ENCODE measurements around the gene RGS3.

RGS3 gene

DNA sequence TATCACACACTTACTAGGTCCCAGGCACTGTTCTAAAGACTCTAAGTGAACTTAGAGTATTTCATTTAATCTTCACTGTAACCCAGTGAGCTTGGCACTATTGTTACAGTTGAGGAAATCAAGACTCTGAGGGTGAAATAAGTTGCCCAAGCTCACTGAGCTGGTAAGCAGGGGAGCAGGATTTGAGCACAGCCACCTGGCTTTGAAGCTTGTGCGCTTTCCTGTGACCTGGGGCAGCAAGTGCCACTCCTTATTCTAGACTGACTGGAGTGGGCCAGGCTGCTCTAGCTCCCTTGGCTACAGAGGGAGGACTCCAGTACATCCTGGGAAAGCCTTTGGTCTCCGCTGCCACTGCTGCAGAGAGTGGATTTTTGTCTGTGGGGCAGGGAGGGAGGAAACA is 50.0 kb downstream of the RGS3 start:
- DNase-seq: no peak

DNA sequence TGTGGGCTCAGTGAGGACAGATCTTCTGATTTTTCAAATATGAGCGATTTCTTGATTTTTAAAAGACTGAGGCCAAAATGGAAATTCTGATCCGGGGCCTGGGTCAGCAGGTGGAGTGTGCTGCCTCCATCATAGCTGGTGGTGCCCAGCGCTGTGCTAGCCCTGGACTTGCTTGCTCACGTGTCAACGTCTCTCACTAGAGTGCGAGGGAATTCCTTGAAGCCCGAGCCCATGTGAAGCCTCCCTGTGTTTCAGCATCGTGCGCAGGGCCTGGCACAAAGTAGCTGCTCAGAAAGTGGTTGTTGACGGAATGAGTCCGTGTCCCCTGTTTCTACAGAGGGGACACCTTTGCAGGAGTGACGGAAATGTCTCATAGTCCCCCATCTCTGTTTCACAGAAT is 50.5 kb downstream of the RGS3 start:
- DNase-seq: no peak

DNA sequence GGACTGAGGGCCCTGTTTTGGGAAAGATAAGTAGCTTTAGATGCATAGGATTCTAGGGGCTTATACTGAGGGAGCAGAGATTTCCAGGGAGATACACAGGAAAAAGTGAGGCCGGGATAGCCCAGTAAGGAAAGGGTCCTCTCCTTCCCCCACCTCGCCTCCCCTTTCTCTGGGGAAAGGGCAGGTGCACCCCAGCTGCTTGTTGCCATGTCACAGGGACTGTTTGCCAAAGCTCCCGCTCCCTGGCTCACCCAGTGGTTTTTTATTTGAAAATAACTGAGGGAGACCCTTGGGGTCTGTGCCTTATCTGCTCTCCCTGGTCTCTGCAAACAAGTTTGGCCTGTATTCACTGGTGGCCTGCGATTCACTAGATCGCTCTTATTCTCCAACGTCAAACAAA is 51.2 kb downstream of the RGS3 start:
- no peak for DNase-seq

DNA sequence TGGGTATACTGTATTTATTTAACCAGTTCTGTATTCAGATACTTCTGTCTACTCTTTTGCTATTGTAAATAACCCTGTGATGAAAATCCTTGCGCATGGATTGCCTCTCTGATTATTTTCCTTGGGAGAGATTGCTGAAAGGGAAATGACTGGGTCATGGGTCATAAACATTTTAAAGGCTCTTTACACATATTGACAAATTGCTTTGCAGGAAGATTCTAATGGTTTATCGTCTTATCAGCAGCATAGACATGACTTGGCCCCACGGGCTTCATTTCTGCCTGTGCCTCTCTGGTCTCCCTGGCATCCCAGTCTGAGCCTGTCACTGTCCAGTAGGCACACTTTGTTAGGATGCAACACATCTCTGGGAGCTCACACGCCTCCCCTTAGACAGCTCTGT is 52.3 kb downstream of the RGS3 start:
- no peak for DNase-seq

DNA sequence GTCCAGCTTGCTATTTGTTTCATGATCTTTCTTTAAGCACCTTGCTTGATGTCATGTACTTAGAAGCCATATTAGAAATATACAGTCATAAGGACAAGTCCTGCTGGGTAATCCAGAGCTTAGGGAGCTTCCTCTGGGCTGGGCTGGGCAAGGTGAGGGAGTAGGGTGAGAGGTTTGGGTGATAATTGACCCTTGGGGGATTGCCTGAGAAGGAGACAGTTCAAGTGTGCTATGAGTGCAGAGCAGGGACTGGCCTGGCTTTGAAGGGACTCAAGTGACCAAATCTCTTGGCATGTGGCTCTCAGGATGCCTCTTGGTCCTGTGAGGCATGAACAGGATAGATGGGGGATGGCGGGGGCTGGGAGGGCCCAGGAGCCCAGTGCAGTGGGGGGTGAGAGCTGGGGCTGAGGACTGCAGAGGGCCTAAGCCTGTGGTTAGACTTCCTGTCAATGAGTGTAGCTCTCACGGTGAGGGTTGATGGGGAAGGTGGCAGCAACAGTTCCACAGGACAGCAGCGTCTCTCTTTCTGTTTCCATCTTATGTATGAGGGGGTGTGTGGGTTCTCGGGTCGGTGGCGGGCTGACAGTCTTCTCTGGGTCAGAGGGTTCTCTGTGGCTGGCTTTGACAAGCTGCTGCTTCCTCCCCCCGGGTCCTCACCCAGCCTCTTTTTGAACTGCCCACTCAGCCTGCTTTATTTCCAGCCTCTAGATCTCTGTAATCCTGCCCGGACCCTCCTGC is 53.5 kb downstream of the RGS3 start:
- peak; percentile 67 for DNase-seq

DNA sequence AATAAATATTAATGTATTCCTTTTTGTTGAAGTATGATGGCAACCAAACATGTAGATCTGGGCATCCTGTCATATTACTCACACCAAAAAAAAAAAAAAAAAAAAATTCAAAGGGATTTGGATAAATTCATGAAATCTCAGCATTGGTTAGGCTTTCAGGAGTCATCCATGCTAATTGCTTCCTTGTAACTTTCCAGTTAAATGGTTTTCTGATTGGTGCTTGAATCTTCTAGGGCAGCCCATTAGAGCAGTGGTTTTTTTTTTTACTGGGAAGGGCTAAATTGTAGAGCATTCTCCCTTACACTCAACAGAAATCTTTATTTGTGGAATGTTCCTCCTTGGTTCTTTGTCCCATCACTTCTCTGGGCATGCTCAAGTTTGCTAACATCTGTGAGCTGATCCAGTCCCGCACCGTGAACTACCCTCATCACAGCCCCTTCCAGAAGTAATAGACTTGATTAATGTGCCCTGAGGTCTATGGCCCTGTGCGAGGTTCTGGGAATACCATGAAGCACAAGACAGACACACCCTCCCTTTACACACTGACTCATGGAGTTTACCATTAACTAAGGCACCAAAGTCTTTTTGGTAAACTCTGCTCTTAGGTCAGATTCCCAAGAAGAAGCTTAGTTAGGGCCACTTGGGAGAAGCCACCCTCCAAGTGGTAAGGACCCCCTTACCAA is 56.0 kb downstream of the RGS3 start:
- peak; percentile 31 for DNase-seq

DNA sequence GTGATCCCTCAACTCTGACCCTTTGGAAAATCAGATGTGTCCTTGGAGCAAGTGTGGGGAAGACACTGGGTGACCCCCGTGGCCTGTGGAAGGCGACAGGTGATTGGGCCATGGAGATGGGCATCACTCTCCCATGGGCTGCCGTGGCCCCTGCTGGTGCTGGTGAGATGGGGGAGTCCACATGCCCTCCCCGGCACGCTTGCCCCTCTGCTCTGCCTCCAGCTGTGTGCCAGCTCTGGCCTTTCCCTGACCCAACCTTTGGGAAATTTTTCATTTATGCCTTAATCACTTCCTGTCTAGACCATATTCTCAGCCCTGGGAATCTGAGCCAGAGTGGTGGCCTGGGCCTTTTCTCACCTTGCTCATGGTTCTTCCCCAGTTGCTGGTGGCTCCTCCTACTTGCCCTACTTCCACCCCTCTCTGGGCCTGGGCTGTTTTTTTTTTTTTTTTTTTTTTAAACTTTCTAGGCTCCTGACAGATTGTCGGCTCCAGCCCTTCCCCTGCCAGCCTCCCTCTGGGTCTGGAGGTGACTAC is 56.6 kb downstream of the RGS3 start:
- peak; percentile 60 for DNase-seq

DNA sequence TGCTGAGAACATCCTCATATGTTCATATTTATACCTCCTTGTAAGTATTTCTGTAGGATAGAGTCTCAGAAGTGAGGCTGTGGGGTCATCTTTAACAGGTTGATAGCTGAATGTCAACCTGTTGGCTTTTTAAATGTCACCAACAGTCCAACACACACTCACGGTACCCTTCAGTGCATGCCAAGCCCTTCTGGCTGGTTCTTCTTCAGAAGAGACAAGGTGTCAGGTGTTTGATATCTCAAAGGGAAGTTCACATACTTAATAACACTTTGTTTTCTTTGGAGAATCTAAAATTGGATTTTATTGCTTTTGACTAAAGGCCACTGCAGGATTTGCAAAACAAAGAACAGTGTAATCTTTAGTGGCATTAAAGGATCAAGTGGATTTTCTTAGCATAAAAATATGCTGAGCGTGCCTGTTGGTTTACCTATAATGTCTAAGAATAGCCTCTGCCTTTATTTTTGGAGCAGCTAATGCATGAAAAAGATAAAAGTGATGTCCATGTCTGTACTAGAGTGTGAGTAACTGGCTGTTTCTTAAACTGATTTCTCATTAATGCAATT is 58.2 kb downstream of the RGS3 start:
- no peak for DNase-seq

DNA sequence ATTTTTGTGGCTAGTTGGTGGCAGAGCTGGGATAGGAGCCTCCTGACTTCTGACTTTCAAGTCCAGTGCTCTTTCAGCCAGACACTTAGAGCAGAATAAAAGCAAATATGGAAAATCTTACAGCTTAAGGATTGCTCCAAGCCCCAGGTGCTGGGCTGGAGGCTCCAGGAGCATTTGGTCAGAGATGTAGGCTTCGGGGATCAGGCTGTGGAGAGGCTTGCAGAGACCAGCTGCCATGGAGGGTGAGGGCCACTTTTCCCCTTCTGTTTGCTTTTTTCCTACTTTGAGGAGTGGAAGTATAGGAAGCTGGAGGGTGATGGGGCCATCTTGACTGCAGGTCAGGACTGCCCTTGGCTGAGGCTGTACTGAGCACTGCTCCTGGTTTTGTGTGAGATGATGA is 58.9 kb downstream of the RGS3 start:
- no peak for DNase-seq

DNA sequence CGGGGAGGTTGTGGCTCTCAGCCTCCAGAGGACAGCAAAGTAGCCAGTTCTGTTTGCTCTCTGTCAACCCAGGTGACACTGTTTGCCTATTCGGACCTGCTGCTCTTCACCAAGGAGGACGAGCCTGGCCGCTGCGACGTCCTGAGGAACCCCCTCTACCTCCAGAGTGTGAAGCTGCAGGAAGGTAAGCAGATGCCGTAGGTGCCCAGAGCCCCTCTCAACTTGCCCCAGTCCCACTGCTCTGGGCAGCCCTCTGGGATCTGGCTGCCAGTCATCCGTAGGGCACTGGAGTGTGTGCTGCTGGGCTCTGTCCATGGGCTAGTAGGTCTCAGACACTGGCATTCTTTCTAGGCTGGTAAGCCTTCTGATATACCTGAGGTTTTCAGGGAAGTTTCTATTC is 59.3 kb downstream of the RGS3 start:
- DNase-seq: no peak

DNA sequence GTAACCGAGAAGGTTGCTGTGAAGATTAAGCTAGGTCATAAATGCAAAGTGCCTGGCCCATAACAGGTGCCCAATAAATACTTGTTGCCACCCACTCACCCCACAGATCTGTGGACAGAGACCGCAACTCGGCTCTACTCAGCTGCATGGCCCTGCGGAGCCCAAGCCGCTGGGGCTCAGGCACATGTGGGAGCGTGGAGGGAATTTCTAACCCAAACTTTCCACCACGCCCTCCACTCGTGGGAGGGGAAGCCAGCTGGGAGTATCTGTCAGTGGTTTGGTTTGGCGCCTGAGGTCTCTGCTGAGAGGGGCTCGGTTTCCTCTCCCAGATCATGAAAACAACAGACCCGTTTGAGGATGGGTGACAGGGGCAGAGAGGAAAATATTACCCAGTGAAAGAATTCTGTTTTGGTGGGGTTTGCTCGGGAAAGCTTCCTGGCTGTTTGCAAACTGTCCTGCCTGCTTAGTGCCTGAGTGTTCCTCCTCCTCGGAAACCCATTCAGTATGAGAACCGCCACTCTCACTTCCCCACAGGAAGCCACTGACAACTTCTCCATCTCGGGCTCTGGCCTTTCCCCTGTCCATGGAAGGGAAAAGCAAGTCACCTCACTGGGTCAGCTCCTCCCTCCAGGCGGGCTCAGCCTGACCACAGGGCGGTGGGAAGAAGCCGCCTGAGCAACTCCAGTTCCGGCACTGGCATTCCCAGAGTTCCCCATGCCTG is 60.1 kb downstream of the RGS3 start:
- DNase-seq: no peak

DNA sequence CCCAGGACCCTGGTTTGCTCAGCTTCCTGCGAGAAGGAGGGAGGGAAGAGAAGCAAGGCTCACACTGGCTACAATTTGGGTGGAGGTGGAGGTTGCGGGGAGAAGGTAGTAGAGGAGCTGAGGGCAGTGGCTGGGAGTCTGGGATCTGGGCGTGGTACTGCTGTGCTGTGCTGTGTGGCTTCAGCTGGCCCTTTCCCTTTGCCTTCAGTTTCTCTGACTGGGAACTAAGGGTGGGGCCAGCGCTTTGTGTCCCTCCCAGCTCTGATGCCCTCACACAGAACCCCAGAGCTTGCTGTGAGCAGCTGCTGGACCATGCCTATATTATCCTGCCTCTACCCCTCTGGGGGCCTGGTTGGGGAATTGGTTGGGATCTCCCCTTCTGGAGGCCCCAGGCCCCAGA is 60.9 kb downstream of the RGS3 start:
- no peak for DNase-seq

DNA sequence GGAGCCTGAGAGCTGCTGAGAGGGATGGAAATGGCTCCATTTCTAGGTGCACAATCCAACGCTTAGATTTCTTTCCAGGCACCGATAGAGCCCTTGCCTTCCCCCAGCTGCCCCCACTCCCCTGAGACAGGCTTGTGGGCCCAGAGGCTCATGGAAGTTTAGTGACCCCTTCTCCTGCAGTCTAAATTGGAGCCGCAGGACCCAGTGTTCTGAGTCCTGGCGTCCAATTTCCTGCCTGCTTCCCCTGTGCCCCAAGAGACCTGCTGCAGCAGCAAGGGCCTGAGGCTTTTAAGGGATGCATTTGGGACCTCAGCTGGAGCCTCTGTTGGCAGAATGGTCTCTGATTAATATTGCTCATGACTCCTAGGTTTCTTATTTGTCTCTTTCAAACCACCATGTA is 61.7 kb downstream of the RGS3 start:
- no peak for DNase-seq

DNA sequence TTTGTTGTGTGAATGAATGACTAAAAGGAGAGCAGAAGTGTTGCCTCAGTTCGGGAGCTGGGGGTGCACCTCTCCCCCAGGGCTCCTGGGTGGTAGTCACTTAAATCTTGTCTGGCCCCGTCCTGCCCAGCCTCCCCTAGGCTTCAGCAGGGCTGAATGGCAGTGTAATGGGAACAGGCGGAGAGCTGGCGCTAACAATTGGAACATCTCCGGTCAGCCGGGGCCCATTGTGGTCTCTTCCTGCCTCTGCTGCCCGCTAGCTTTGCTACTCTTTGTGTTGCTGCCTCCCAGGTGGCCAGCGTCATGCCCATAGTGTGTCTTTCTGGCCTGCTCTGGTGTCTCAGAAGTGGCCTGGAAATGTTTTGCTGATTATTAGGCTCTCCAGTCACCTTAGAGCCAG is 62.3 kb downstream of the RGS3 start:
- DNase-seq: no peak

DNA sequence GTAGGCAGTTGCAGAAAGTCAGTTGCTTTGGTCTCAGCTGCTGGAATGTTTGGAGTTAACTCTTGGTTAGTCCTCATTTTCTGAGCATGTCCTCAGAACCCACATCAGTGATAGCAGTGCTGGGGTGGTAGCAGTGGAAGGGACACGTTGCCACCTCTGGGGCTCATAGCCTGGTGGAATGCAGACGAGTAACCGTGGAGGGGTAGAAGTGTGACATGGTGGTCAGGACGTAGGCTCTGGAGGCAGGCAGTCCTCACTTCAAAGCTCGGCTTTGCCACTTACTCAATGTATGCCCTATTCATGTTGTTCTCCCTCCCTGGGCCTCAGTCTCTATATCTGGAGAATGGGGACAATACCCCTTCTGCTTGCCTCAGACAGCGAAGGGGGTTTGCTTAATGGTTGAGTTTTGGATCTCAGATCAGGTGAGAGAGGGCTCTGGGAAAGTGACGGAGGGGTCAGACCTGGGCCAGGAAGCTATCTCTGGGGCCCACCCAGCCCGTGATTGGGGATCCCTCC is 62.8 kb downstream of the RGS3 start:
- no peak for DNase-seq

DNA sequence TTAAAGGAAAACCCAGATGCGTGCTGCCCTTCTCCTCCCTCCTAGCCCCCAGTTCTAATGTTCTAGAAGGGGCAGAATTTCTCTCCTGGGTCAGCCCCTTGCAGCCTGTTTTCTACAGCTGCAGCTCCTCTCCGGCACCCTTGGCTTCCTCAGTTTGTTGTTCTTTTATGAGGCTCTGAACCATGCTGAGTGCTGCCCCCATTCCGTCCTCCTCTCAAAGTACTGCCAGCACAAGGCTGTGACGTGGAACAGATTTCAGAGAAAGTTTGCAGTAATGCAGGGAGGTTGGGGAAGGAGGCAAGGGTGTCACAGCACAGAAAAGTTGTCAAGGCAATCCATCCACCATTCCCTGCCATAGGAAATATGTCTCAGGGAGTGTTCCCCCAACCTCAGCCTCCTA is 63.3 kb downstream of the RGS3 start:
- DNase-seq: no peak

DNA sequence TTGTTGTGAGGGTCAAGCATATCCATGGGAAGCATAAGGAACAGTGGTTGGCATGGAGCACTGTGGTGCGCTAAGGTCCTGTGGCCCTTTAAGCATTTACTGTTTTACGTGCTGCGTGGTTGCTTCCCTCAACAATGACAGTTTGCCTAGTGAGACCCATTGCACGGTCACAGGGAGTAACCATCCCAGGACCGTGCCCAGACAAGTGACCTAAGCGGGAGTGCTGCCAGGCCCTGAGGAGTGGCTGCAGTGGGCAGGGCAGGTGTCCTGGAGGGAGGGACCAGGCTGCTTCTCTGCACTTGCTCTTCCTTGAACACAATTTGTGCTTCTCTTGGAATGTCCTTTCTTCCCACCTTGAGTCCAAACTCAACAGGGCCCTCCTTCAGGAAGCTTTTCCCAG is 64.6 kb downstream of the RGS3 start:
- no peak for DNase-seq

DNA sequence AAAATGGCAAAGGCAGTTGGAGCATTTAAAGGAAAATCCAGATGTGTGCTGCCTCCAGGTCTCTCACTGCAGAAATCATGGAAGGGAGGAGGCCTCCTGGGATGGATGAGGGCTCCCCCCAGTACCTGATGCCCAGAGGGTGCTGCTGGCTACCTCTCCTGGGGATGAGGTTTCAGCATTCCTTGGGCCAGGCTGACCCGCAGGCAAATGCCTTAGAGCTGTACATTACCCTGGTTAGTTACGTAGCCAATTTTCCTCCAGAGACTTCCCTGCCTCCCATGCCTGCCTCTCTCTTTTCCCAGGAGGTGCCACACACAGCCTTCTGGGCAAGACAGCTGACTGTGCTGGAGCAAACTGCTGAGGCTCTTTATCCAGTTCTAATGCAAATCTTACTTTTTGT is 65.3 kb downstream of the RGS3 start:
- DNase-seq: no peak

DNA sequence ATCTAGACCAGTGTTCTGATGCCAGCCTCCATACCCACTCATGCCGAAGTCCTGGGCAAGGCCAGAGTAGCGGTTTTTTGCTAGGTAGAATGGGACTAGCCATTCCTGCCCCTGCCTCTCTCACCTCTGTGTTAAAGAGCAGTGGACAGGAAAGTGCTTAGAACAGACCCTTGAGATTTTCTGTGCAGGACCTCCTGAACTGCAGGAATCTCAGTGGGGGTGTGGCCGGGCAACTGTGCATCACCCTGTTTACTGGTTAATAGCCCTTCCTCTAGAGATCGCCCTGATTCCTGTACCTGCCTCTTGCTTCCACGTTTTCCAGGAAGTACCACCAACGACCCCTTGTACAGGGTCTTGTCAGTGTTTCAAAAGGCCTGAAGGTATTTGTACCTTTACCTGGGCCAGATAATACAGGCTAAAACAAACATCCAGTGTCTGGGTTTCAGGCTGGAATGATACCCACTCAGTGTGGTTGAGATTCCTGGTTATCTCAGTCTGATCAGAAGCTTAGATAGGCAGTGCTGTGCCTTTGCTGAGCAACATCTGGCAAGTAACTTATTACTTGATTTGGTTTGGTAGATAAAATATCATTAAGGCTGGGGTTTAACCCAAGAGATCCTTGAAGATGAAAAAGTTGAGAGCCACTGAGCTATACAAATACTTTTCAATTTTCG is 65.9 kb downstream of the RGS3 start:
- DNase-seq: no peak

DNA sequence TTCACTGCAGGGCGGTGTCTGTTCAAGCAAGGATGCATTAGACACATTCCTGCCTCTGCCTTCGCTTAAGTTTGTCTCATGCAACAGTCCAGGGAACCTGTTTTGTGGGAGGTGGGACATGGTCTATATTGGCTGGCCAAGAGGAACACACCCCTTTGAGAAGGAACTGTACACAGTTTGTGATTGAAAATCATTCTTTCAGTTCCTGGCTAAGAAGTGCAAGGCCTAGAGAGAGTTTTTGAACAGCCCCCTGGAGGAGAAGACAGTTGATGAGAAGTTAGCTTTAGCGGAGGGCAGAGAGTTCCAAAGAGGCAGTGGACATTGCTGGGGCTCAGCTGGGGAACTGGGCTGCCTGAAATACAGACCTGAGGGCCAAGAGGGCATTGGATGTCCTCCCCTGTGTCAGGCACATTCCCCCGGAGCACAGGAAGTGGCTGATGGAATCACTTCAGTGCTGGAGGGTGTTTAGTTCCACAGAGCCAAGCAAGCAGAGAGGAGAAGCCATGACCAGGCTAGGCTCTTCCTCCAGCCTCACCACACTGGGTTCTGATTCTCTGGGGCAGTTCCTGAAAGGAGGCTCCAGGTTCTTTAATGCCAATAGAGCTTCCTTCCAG is 66.6 kb downstream of the RGS3 start:
- no peak for DNase-seq

DNA sequence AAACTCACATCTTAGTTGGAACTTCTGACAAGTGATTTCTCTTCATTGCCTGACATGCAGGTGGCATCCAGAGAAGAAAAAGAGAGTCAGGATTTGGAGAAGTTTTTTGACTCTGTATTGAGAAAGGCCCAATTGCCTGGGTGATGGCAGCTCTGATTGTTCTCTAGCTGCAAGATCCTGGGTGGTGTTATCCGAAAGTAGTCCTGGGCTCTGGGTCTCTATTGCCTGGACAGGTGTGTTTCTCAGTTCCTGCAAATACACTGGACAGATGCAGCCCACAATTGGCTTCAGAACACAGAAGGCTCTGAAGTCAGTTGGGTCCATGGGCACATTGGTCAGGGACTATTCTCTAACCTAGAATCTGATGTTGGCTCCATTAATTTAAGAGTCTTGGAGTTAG is 67.4 kb downstream of the RGS3 start:
- no peak for DNase-seq
